ENCODE measurements around the gene THAP4. TPM values are rescaled to one million over a fixed set of nuclear protein-coding genes. Genes with fewer than 3 reads are reported as not detected.

The THAP4 gene
- total RNA-seq, 1 donor from 2014 or later = 54.8 TPM

DNA sequence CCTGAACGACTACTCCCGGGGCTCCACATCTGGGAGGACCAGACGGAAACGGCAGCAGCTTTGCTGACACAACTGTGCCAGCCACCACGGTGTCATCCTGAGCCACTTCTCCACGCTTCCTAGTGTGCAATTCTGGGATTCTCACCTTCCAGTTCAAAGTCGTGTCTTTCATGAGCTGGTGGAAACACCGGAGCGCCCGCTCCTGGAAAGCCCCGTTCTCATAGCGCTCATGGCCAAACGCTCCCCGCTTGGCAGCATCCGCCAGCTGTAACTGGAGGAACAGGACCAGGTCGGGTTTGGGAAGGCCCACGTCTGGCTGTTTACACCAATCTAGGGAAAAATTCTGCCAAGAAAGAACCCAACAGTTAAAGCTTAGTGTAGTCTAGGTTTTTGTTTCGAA is 41.3 kb upstream of the THAP4 start:
- Histone ChIP-seq H3K4me3 (ENCODE audit: low read depth, low read length) (no peak overlapping the region), H3K27me3 (ENCODE audit: control insufficient read depth, insufficient read depth, low read length) (no peaks in the 10 kb centered on the region), H3K36me3 (ENCODE audit: control insufficient read depth, insufficient read depth, low read length) (peaks cover 19% of the 10 kb centered on the region)
- FAIRE-seq (no peak), DNase-seq (ENCODE audit: low read depth) (no peak)
- TF ChIP-seq, protein P1, sequence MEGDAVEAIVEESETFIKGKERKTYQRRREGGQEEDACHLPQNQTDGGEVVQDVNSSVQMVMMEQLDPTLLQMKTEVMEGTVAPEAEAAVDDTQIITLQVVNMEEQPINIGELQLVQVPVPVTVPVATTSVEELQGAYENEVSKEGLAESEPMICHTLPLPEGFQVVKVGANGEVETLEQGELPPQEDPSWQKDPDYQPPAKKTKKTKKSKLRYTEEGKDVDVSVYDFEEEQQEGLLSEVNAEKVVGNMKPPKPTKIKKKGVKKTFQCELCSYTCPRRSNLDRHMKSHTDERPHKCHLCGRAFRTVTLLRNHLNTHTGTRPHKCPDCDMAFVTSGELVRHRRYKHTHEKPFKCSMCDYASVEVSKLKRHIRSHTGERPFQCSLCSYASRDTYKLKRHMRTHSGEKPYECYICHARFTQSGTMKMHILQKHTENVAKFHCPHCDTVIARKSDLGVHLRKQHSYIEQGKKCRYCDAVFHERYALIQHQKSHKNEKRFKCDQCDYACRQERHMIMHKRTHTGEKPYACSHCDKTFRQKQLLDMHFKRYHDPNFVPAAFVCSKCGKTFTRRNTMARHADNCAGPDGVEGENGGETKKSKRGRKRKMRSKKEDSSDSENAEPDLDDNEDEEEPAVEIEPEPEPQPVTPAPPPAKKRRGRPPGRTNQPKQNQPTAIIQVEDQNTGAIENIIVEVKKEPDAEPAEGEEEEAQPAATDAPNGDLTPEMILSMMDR (IDR thresholded peaks at IDR 0.05; ENCODE audit: insufficient read depth, low read length, severe bottlenecking) = no peak

DNA sequence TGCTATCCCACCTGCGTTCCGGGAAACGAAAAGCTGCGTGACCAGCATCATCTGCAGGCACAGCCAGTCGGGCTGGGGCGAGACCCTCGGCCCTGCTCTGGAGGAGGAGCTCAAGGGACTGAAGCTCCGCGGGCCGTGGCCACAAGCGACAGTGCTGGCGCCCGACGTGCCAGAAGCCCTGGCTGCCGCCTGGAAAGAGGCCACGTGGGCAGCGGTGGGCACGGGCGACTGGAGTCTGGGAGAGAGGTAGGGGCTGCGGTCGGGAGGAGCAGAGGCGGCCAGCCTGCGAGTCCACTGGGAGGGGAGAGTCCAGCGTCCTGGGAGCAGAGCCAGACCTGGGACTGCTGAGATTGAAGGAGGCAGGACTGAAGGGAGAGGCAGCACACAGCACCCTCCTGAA is 40.4 kb upstream of the THAP4 start:
- H3K36me3 ChIP-seq (ENCODE audit: control insufficient read depth, insufficient read depth, low read length) = peaks cover 20% of the 10 kb centered on the region
- no peak overlapping the region for H3K4me3 ChIP-seq (ENCODE audit: low read depth, low read length)
- TF ChIP-seq, protein P1 (IDR thresholded peaks at IDR 0.05; ENCODE audit: insufficient read depth, low read length, severe bottlenecking) = no peak
- FAIRE-seq (no peak), DNase-seq (ENCODE audit: low read depth) (no peak)
- no peaks in the 10 kb centered on the region for H3K27me3 ChIP-seq (ENCODE audit: control insufficient read depth, insufficient read depth, low read length)

DNA sequence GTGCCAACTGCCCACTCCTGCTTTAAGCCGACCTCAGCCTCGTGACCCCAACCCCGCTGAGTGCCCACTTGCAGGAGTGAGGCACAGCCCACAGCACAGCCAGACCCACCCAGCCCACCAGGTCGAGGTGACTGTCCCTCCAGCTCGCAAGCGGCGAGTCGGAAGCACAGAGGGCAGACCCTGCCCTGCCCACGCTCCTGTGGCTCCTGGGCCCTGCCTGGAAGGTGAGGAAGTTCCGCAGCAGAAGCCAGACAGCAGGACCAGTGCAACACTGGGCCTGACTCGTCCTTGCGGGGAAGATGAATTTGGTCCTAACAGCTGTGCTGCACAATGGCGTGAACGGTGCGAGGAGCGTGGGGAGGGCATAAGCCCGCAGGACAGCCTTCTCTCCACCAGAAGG is 39.7 kb upstream of the THAP4 start:
- Histone ChIP-seq H3K36me3 (ENCODE audit: control insufficient read depth, insufficient read depth, low read length) (peaks cover 21% of the 10 kb centered on the region), H3K4me3 (ENCODE audit: low read depth, low read length) (no peak overlapping the region), H3K27me3 (ENCODE audit: control insufficient read depth, insufficient read depth, low read length) (no peaks in the 10 kb centered on the region)
- TF ChIP-seq, protein P1 (IDR thresholded peaks at IDR 0.05; ENCODE audit: insufficient read depth, low read length, severe bottlenecking) = no peak
- FAIRE-seq = no peak
- DNase-seq (ENCODE audit: low read depth) = no peak

DNA sequence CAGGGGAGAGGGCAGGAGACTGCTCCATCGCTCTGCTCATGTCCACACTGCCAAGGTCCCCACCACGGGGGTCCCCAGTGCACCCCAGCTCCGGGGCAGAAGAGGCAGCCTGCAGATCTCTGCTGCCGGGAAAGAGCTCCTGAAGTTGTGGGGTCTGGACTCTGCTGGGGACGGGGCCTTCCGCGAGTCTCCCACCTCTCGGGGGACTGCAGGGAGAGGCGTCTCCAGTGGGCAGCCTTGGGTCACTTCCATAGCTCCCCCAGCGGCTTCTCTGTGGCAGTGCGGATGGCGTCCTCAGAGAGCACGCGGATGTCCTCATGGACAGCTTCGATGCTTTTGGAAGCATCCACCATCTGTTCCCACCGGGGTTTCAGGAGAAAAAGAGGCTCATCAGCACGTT is 38.9 kb upstream of the THAP4 start:
- no peaks in the 10 kb centered on the region for H3K27me3 ChIP-seq (ENCODE audit: control insufficient read depth, insufficient read depth, low read length)
- no peak for DNase-seq (ENCODE audit: low read depth)
- H3K36me3 ChIP-seq (ENCODE audit: control insufficient read depth, insufficient read depth, low read length) = peaks cover 24% of the 10 kb centered on the region
- H3K4me3 ChIP-seq (ENCODE audit: low read depth, low read length) = no peak overlapping the region
- TF ChIP-seq, protein P1 (IDR thresholded peaks at IDR 0.05; ENCODE audit: insufficient read depth, low read length, severe bottlenecking) = no peak
- FAIRE-seq = no peak

DNA sequence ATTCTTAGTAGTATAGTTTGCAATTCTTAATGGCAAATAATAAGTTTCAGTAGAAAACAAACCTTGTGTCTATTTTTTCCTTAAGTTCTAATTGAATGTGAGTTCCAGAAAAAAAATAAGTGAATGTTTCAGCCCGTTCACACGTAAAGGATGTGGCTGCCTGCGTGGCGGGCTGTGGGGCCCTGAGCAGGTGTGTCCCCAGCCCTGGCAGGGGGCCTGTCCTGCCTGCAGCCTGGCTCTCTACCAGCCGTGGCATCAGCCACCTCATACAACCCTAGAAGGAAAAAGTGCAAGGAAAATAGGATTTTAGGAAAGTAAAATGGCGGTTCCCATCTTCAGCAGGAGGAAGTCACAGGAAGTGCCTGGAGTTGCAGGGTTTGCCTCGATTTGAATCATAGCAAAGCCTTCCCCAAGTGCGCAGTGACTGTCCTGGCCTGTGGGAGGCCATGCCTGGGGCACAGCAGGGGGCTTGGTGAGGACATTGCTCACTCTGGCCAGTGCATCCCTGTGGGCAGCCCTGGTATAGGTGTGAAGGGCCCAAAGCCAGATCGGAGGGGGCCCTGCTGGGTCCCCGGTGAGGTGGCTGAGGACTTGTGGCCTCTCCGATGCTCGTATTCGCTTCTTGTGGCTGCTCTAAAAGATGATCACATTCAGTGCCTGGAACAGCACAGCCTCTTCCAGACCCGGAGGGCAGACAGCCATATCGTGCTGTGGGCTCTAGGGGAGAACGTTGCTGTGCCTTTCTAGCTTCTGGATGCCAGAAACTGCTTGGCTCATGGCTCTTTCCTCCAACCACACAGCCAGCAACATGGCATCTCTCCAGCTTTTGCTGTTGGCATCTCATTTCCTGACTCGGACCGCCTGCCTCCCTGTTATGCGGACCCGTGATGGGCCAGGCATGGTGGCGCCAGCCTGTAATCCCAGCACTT is 37.1 kb upstream of the THAP4 start:
- TF ChIP-seq, protein P1 (IDR thresholded peaks at IDR 0.05; ENCODE audit: insufficient read depth, low read length, severe bottlenecking) = no peak
- no peaks in the 10 kb centered on the region for H3K27me3 ChIP-seq (ENCODE audit: control insufficient read depth, insufficient read depth, low read length)
- FAIRE-seq (no peak), DNase-seq (ENCODE audit: low read depth) (no peak)
- H3K4me3 ChIP-seq (ENCODE audit: low read depth, low read length) = no peak overlapping the region
- H3K36me3 ChIP-seq (ENCODE audit: control insufficient read depth, insufficient read depth, low read length) = peaks cover 20% of the 10 kb centered on the region
